GM18861 (cell line): ENCODE data around the gene CALCOCO1.
"Not testable (repeated sequence)": the region's sequence is repeated elsewhere in the genome, so short reads cannot be mapped to it uniquely, and the experiment has no call there.

Source experiments
- ATAC-seq: cut with Tn5 transposase; IDR thresholded peaks from one replicate; pipeline ENCODE4 v1.9.1; 2021; ENCODE audit not compliant: unreplicated experiment

CALCOCO1 gene

GRCh38 chr12:53727310-53728041 lies at the start of gene CALCOCO1:
Gene CALCOCO1 (minus strand): TSS chr12:53727452. CDS start chr12:53725242, 2,210 bp downstream.
- peak; percentile 99 for ATAC-seq

- ATAC-seq = no peak
Measured at GRCh38 chr12:53776872-53777271, 49.6 kb upstream of the CALCOCO1 start.

GRCh38 chr12:53775478-53776145 lies 48.4 kb upstream of the CALCOCO1 start:
- no peak for ATAC-seq

- no peak for ATAC-seq
Measured at GRCh38 chr12:53770281-53770680, 43.0 kb upstream of the CALCOCO1 start.

- ATAC-seq = no peak
Measured at GRCh38 chr12:53768976-53769375, 41.7 kb upstream of the CALCOCO1 start.

- ATAC-seq = no peak
Measured at GRCh38 chr12:53766881-53767280, 39.6 kb upstream of the CALCOCO1 start.

- ATAC-seq = no peak
Measured at GRCh38 chr12:53765891-53766290, 38.6 kb upstream of the CALCOCO1 start.

- ATAC-seq = no peak
Measured at GRCh38 chr12:53764615-53765014, 37.4 kb upstream of the CALCOCO1 start.

- not testable (repeated sequence) for ATAC-seq
Measured at GRCh38 chr12:53762793-53763192, 35.5 kb upstream of the CALCOCO1 start.

- no peak for ATAC-seq
Measured at GRCh38 chr12:53761306-53761705, 34.1 kb upstream of the CALCOCO1 start.

- no peak for ATAC-seq
Measured at GRCh38 chr12:53759261-53759660, 32.0 kb upstream of the CALCOCO1 start.

GRCh38 chr12:53758730-53759103 lies 31.5 kb upstream of the CALCOCO1 start:
- ATAC-seq = no peak

GRCh38 chr12:53758081-53758729 lies 31.0 kb upstream of the CALCOCO1 start:
- no peak for ATAC-seq

GRCh38 chr12:53757101-53757770 lies 30.0 kb upstream of the CALCOCO1 start:
- ATAC-seq = peak; percentile 65

- ATAC-seq = no peak
Measured at GRCh38 chr12:53756300-53757100, 29.2 kb upstream of the CALCOCO1 start.

GRCh38 chr12:53755893-53756292 lies 28.6 kb upstream of the CALCOCO1 start:
- no peak for ATAC-seq

- no peak for ATAC-seq
Measured at GRCh38 chr12:53755451-53755891, 28.2 kb upstream of the CALCOCO1 start.

- no peak for ATAC-seq
Measured at GRCh38 chr12:53754633-53755264, 27.5 kb upstream of the CALCOCO1 start.

GRCh38 chr12:53754188-53754585 lies 26.9 kb upstream of the CALCOCO1 start:
- ATAC-seq = no peak

GRCh38 chr12:53752621-53753020 lies 25.4 kb upstream of the CALCOCO1 start:
- no peak for ATAC-seq
